ENCODE data around the gene LGALS9.

DNA sequence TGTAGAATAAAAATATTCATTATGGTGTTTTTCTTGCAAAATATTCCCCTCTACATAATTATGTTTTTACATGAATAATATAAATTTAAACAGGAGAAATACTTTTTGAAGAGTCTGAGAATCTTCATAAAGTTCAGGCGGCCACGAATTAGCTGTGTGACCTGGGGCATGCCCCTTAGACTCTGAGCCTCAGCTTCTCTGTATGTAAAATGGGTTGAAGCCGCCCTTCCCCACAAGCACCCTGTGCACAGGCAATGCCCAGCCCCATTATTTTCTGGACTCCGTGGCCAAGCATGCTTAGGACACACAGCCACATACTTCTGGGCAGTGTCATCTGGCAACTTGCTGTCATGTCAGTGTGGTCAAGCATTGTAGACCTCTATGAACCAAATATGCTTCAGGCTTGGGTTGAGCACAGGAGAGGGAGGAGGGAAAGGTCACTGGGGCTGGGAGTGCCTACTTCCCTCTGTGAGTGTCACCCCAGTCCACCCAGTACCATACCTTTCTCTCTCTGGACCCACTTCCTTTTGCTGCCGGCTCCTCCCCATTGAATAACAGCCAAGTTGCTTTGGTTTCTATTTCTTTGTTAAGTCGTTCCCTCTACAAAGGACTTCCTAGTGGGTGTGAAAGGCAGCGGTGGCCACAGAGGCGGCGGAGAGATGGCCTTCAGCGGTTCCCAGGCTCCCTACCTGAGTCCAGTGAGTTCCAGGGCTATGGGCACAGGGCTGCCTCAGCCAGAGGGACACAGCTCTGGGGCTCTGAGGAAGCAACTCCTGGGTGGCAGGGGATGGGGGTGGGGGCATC is at the start of gene LGALS9:
- TF ChIP-seq, protein P1, sequence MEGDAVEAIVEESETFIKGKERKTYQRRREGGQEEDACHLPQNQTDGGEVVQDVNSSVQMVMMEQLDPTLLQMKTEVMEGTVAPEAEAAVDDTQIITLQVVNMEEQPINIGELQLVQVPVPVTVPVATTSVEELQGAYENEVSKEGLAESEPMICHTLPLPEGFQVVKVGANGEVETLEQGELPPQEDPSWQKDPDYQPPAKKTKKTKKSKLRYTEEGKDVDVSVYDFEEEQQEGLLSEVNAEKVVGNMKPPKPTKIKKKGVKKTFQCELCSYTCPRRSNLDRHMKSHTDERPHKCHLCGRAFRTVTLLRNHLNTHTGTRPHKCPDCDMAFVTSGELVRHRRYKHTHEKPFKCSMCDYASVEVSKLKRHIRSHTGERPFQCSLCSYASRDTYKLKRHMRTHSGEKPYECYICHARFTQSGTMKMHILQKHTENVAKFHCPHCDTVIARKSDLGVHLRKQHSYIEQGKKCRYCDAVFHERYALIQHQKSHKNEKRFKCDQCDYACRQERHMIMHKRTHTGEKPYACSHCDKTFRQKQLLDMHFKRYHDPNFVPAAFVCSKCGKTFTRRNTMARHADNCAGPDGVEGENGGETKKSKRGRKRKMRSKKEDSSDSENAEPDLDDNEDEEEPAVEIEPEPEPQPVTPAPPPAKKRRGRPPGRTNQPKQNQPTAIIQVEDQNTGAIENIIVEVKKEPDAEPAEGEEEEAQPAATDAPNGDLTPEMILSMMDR (IDR thresholded peaks at IDR 0.05; ENCODE audit: low read depth, low read length) = no peak
- TF ChIP-seq EZH2phosphoT487 (IDR thresholded peaks at IDR 0.05; ENCODE audit: low read depth) = no peak
